Right lobe of liver (tissue), 4 donors: ENCODE results near the gene SLC38A1.

Experiments used
- CTCF ChIP-seq, 4 donors: fragments of 200-600 bp in 3 of 4; fragments of 450-650 bp in 1 of 4; IDR thresholded peaks; one replicate each; pipeline versions ENCODE4 v1.5.1 to v1.8.0; 2016 to 2022; ENCODE audit warnings: antibody characterized with exemption in 4 of 4, mild to moderate bottlenecking in 2 of 4
- POLR2A ChIP-seq: fragments of 450-650 bp; IDR thresholded peaks from one replicate; pipeline ENCODE4 v1.6.1; 2017; ENCODE audit warnings: antibody characterized with exemption, mild to moderate bottlenecking
- donor health status: DM: no; HTN: no; CAD: no.
- donor health status: DM: no; HTN: no; CAD: no.
- donor health status: DM: no; HTN: yes; CAD: no.

GRCh38 chr12:46221255-46222128, 47.4 kb downstream of the SLC38A1 start:
- TF ChIP-seq POLR2A (no peak), CTCF (IDR thresholded peaks at IDR 0.05) (no peak)
